K562 (cell line): Measurements from ENCODE around the gene ABAT. TPM values are rescaled to one million over a fixed set of nuclear protein-coding genes. Genes with fewer than 3 reads are reported as not detected.

Experiments
- ADNP ChIP-seq: fragments of 200-800 bp; sonication (Bioruptor generic); IDR thresholded peaks from 2 replicates; pipeline ENCODE4 v1.6.1; 2016; ENCODE audit warnings: missing genetic modification characterization, missing compliant biosample characterization
- BCOR ChIP-seq: fragments of 450-650 bp; IDR thresholded peaks from 2 replicates; pipeline ENCODE4 v1.6.1; 2016
- CBX1 ChIP-seq: sonication (generic); IDR thresholded peaks from 2 replicates; pipeline ENCODE4 v1.6.1; 2016; ENCODE audit warnings: antibody characterized with exemption, low read depth, mild to moderate bottlenecking
- HDAC2 ChIP-seq: fragments of 450-650 bp; IDR thresholded peaks from 2 replicates; pipeline ENCODE4 v1.6.1; 2016; ENCODE audit warnings: mild to moderate bottlenecking
- KDM1A ChIP-seq, 2 experiments: fragments of 450-650 bp; IDR thresholded peaks; 2 replicates each; pipeline ENCODE4 v1.6.1; 2016; ENCODE audit warnings: mild to moderate bottlenecking in 2 of 2
- NFXL1 ChIP-seq: fragments of 450-650 bp; formaldehyde crosslinking; IDR thresholded peaks from 2 replicates; pipeline ENCODE4 v1.4.0; 2021; ENCODE audit warnings: mild to moderate bottlenecking
- NRF1 ChIP-seq, 2 experiments: fragments of 450-650 bp; IDR thresholded peaks in 1 of 2; conservative IDR thresholded peaks in 1 of 2; 2 replicates each; pipeline ENCODE4 v1.6.1; 2014; ENCODE audit warnings: mild to moderate bottlenecking in 2 of 2
- POLR3A ChIP-seq: IDR thresholded peaks from 2 replicates; pipeline ENCODE4 v1.6.1; 2011; ENCODE audit warnings: borderline replicate concordance, mild to moderate bottlenecking, moderate library complexity; ENCODE audit not compliant: insufficient read length, insufficient read depth; ENCODE audit errors: extremely low read depth
- TBP ChIP-seq: optimal IDR thresholded peaks from 2 replicates; pipeline ENCODE3; 2011; ENCODE audit warnings: low read depth, low read length, improper control_type of control experiment
- ZNF143 ChIP-seq: sonication (generic); formaldehyde crosslinking; IDR thresholded peaks from 2 replicates; pipeline ENCODE4 v1.9.0; 2022; ENCODE audit warnings: mild to moderate bottlenecking, missing genetic modification reagents
- ZNF165 ChIP-seq: fragments of 250-450 bp; sonication (Bioruptor Pico); IDR thresholded peaks from 2 replicates; pipeline ENCODE4 v1.4.0; 2020; ENCODE audit warnings: borderline replicate concordance
- ZNF311 ChIP-seq: fragments of 250-450 bp; sonication (Bioruptor Pico); IDR thresholded peaks from 2 replicates; pipeline ENCODE4 v1.4.0; 2020; ENCODE audit warnings: mild to moderate bottlenecking, moderate library complexity
- ZNF586 ChIP-seq: fragments of 450-650 bp; formaldehyde crosslinking; conservative IDR thresholded peaks from 2 replicates; pipeline ENCODE4 v1.4.0; 2020; ENCODE audit warnings: mild to moderate bottlenecking, moderate library complexity
- ZNF830 ChIP-seq: fragments of 250-450 bp; sonication (Bioruptor Pico); IDR thresholded peaks from 2 replicates; pipeline ENCODE4 v1.5.0; 2021; ENCODE audit warnings: mild to moderate bottlenecking
- polyA plus RNA-seq, 8 experiments: library from polyadenylated mRNA; depleted of rRNA in 4 of 8; stranded (reverse) in 5 of 8; unstranded in 3 of 8; fragments of >200 nt; fragmentation: Nextera tagmentation in 2 of 8; fragmentation: Illumina TruSeq in 1 of 8; extraction: Ambion mirVana in 2 of 8; extraction: Trizol in 1 of 8; gene quantifications; 2 replicates each; pipeline versions ENCODE4 v1.2.1 to v1.2.3, GENCODE V29; 2011 to 2014; ENCODE audit warnings: inconsistent platforms in 1 of 8, missing spikeins in 1 of 8
- total RNA-seq, 7 experiments: library from RNA; depleted of rRNA in 6 of 7; stranded (reverse); fragments of >200 nt in 6 of 7; fragmentation: Illumina TruSeq in 2 of 7; extraction: Trizol in 2 of 7; gene quantifications; 2 replicates each; pipeline versions ENCODE4 v1.2.1 to v1.2.3, GENCODE V29; 2011 to 2021; ENCODE audit warnings: low replicate concordance in 1 of 7
- TF ChIP-seq, protein P1 (sequence below): sonication (generic); formaldehyde crosslinking; IDR thresholded peaks from 2 replicates; pipeline ENCODE4 v1.8.0; 2022; ENCODE audit warnings: missing genetic modification reagents, mild to moderate bottlenecking, borderline replicate concordance
- TF ChIP-seq, protein P2 (sequence below): fragments of 200-600 bp; sonication (generic); IDR thresholded peaks from one replicate; pipeline ENCODE4 v1.6.1; 2012; ENCODE audit warnings: mild to moderate bottlenecking, low read depth, low read length, inconsistent platforms

ABAT gene
- total and polyA plus RNA-seq, 9 of the 15 experiments (the other 6 are each of a cell fraction or from before 2014, with no cell fraction given): 0.01 to 0.49 (median 0.10) TPM

DNA sequence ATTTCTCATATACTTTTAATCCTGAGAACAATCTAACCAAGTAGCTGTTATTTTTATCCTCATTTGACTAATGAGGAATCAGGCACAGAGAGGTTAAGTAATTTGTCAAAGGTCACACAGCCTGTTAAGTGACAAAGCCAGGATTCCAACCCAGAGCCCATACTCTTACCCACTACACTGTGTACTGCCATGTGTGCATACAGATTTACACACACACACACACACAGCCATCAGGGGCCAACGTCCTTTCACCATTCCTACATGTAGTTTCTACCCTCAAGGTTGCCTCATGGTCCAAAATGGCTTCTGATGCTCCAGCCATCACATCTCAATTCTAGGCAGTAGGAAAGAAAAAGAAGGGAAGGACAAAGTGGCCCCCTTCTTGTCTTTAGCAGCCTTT, 100.9 kb downstream of the ABAT start (continued):
- TF ChIP-seq, protein P1, sequence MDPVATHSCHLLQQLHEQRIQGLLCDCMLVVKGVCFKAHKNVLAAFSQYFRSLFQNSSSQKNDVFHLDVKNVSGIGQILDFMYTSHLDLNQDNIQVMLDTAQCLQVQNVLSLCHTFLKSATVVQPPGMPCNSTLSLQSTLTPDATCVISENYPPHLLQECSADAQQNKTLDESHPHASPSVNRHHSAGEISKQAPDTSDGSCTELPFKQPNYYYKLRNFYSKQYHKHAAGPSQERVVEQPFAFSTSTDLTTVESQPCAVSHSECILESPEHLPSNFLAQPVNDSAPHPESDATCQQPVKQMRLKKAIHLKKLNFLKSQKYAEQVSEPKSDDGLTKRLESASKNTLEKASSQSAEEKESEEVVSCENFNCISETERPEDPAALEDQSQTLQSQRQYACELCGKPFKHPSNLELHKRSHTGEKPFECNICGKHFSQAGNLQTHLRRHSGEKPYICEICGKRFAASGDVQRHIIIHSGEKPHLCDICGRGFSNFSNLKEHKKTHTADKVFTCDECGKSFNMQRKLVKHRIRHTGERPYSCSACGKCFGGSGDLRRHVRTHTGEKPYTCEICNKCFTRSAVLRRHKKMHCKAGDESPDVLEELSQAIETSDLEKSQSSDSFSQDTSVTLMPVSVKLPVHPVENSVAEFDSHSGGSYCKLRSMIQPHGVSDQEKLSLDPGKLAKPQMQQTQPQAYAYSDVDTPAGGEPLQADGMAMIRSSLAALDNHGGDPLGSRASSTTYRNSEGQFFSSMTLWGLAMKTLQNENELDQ (CRISPR knock-in tag): no peak
- TF ChIP-seq ZNF586 (CRISPR knock-in tag): no peak
- peak; percentile 93 for TF ChIP-seq BCOR
- TF ChIP-seq, protein P2, sequence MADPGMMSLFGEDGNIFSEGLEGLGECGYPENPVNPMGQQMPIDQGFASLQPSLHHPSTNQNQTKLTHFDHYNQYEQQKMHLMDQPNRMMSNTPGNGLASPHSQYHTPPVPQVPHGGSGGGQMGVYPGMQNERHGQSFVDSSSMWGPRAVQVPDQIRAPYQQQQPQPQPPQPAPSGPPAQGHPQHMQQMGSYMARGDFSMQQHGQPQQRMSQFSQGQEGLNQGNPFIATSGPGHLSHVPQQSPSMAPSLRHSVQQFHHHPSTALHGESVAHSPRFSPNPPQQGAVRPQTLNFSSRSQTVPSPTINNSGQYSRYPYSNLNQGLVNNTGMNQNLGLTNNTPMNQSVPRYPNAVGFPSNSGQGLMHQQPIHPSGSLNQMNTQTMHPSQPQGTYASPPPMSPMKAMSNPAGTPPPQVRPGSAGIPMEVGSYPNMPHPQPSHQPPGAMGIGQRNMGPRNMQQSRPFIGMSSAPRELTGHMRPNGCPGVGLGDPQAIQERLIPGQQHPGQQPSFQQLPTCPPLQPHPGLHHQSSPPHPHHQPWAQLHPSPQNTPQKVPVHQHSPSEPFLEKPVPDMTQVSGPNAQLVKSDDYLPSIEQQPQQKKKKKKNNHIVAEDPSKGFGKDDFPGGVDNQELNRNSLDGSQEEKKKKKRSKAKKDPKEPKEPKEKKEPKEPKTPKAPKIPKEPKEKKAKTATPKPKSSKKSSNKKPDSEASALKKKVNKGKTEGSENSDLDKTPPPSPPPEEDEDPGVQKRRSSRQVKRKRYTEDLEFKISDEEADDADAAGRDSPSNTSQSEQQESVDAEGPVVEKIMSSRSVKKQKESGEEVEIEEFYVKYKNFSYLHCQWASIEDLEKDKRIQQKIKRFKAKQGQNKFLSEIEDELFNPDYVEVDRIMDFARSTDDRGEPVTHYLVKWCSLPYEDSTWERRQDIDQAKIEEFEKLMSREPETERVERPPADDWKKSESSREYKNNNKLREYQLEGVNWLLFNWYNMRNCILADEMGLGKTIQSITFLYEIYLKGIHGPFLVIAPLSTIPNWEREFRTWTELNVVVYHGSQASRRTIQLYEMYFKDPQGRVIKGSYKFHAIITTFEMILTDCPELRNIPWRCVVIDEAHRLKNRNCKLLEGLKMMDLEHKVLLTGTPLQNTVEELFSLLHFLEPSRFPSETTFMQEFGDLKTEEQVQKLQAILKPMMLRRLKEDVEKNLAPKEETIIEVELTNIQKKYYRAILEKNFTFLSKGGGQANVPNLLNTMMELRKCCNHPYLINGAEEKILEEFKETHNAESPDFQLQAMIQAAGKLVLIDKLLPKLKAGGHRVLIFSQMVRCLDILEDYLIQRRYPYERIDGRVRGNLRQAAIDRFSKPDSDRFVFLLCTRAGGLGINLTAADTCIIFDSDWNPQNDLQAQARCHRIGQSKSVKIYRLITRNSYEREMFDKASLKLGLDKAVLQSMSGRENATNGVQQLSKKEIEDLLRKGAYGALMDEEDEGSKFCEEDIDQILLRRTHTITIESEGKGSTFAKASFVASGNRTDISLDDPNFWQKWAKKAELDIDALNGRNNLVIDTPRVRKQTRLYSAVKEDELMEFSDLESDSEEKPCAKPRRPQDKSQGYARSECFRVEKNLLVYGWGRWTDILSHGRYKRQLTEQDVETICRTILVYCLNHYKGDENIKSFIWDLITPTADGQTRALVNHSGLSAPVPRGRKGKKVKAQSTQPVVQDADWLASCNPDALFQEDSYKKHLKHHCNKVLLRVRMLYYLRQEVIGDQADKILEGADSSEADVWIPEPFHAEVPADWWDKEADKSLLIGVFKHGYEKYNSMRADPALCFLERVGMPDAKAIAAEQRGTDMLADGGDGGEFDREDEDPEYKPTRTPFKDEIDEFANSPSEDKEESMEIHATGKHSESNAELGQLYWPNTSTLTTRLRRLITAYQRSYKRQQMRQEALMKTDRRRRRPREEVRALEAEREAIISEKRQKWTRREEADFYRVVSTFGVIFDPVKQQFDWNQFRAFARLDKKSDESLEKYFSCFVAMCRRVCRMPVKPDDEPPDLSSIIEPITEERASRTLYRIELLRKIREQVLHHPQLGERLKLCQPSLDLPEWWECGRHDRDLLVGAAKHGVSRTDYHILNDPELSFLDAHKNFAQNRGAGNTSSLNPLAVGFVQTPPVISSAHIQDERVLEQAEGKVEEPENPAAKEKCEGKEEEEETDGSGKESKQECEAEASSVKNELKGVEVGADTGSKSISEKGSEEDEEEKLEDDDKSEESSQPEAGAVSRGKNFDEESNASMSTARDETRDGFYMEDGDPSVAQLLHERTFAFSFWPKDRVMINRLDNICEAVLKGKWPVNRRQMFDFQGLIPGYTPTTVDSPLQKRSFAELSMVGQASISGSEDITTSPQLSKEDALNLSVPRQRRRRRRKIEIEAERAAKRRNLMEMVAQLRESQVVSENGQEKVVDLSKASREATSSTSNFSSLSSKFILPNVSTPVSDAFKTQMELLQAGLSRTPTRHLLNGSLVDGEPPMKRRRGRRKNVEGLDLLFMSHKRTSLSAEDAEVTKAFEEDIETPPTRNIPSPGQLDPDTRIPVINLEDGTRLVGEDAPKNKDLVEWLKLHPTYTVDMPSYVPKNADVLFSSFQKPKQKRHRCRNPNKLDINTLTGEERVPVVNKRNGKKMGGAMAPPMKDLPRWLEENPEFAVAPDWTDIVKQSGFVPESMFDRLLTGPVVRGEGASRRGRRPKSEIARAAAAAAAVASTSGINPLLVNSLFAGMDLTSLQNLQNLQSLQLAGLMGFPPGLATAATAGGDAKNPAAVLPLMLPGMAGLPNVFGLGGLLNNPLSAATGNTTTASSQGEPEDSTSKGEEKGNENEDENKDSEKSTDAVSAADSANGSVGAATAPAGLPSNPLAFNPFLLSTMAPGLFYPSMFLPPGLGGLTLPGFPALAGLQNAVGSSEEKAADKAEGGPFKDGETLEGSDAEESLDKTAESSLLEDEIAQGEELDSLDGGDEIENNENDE: no peak
- TF ChIP-seq CBX1: peak; percentile 35; the same call in 1 of the 2 replicates
- TF ChIP-seq POLR3A: no peak
- TF ChIP-seq NFXL1: no peak
- peak; percentile 40; the same call in 1 of the 2 replicates for TF ChIP-seq HDAC2
- TF ChIP-seq ZNF165 (CRISPR knock-in tag): no peak
- TF ChIP-seq ADNP: peak; percentile 70; the same call in 1 of the 2 replicates
- TF ChIP-seq ZNF143 (CRISPR knock-in tag): 0 out of 2 replicates have a peak, but pooled peaks have one; percentile 16
- TF ChIP-seq ZNF830 (CRISPR knock-in tag): no peak
- peak; percentile 43 to 73; a peak in 3 of 4 replicates for TF ChIP-seq KDM1A (IDR thresholded peaks at IDR 0.05)
- TF ChIP-seq NRF1 (conservative IDR thresholded peaks at IDR 0.05 in 1 of 2, IDR thresholded peaks at IDR 0.05 in 1 of 2): no peak
- no peak for TF ChIP-seq ZNF311
- TF ChIP-seq TBP: no peak
